Cardiac fibroblast (primary cell): ENCODE measurements around the gene MCTP2.

Experiments used
- DNase-seq, 2 donors: peaks; one replicate each; pipeline versions ENCODE4 v3.0.0 to v3.0.0-alpha.2; 2010; ENCODE audit warnings: low read depth in 2 of 2
- H3K4me3 ChIP-seq, 2 donors: replicated peaks in 1 of 2; 1 replicate in 1 of 2; 2 replicates in 1 of 2; pipeline ENCODE4 v1.5.1; 2011; ENCODE audit warnings: low read depth in 2 of 2, low read length in 2 of 2, mild to moderate bottlenecking in 2 of 2, moderate library complexity in 1 of 2
- TF ChIP-seq, protein P1 (sequence below): IDR thresholded peaks from one replicate; pipeline ENCODE4 v1.5.1; 2011; ENCODE audit warnings: low read depth, mild to moderate bottlenecking, low read length, inconsistent platforms

The MCTP2 gene

DNA sequence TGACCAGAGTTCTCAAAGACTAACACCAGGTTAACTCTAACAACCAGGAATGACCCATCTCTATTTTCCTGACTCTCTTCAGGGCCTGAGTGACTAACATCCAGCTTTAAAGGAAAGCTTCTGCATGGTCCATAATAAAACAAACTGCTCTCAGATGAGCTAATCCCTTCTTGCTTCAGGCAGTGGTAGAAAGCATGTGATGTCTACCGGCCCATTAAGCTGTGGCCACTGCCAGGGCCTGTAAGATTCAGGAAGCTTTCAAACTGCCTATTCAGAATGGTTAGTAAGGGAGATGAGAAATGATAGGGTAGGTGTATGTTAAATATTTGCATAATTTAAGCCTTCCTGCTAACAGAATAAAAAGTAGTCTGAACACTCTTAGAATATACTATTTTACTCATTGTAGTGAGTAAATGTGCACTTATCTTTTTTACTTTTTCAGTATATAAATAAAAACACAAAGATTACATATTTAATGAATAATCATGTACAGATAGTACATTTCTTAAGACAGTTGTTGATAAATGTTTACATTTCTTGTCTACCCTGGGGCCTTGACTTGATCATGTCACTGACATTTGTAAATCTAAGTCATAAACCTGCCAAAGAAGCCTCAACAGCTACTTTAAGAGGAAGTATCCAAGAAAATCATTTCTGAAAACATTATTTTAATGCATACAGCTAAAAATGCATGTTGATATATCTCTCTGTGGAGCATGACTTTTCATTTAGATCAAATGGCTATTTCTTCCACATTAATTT, 222.0 kb downstream of the MCTP2 start:
- TF ChIP-seq, protein P1, sequence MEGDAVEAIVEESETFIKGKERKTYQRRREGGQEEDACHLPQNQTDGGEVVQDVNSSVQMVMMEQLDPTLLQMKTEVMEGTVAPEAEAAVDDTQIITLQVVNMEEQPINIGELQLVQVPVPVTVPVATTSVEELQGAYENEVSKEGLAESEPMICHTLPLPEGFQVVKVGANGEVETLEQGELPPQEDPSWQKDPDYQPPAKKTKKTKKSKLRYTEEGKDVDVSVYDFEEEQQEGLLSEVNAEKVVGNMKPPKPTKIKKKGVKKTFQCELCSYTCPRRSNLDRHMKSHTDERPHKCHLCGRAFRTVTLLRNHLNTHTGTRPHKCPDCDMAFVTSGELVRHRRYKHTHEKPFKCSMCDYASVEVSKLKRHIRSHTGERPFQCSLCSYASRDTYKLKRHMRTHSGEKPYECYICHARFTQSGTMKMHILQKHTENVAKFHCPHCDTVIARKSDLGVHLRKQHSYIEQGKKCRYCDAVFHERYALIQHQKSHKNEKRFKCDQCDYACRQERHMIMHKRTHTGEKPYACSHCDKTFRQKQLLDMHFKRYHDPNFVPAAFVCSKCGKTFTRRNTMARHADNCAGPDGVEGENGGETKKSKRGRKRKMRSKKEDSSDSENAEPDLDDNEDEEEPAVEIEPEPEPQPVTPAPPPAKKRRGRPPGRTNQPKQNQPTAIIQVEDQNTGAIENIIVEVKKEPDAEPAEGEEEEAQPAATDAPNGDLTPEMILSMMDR = no peak
- H3K4me3 ChIP-seq = no peak overlapping the region
- no peak for DNase-seq

DNA sequence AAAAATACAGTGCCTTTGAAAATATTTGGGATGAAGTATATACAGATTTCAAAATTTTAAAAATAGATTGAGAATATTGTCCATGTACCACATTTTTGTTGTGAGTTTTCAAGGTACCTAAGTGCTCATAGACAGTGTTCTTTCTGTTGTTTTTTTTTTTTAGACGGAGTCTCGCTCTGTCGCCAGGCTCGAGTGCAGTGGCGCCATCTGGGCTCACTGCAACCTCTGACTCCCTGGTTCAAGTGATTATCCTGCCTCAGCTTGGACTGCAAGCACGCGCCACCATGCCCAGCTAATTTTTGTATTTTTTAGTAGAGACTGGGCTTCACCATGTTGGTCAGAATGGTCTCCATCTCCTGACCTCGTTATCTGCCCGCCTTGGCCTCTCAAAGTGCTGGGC, 223.9 kb downstream of the MCTP2 start:
- TF ChIP-seq, protein P1 = no peak
- no peak overlapping the region for H3K4me3 ChIP-seq
- DNase-seq = no peak

GRCh38 chr15:94456226-94456625, 224.9 kb downstream of the MCTP2 start:
- TF ChIP-seq, protein P1 = no peak

DNA sequence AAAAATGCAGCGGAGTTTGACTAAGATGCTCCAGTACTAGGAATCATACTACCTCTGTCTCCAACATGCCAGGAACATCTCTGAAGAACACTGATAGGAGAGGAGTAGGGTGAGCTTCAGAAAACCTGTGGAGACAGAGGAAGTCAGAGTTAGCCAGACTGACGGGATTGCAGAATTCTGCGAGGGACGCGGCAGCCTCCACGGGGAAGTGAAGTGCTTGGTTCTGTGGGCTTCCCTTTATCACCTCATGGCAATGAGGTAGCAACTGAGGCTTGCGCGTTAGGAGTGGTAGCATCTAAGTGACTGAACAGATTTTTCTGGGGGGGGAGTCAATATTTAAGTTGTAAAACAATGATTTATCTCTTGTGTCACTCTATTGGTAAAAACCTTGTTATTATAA, 226.3 kb downstream of the MCTP2 start:
- DNase-seq = no peak
- no peak overlapping the region for H3K4me3 ChIP-seq
- TF ChIP-seq, protein P1 = no peak

More at GRCh38 chr15:94456226-94456625, 224.9 kb downstream of the MCTP2 start:
- no peak overlapping the region for H3K4me3 ChIP-seq
- no peak for DNase-seq

- TF ChIP-seq, protein P1 = no peak
- H3K4me3 ChIP-seq = no peak overlapping the region
- no peak for DNase-seq
Measured at GRCh38 chr15:94460624-94461023, 229.3 kb downstream of the MCTP2 start.

- TF ChIP-seq, protein P1 = no peak
- H3K4me3 ChIP-seq = no peak overlapping the region
- no peak for DNase-seq
Measured at GRCh38 chr15:94467034-94467433, 235.7 kb downstream of the MCTP2 start.

DNA sequence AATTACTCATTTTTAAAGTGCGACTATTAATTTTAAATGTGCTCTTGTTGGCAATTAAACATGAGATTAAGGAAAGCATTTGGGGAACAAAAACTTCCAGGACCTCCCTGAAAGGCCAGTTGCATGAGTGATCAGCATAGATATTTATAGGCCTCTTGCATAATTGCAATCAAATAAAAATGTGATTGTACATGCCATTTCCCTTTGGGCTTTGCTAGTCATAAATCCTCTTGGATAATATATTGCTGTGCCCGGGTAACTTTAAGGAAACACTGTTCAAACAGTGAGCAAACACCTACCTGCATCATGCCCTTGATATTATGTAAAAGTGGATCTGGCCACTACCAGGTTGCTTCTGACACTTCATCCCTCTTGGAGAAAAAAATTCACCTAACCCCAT, 239.1 kb downstream of the MCTP2 start:
- H3K4me3 ChIP-seq = no peak overlapping the region
- no peak for DNase-seq
- TF ChIP-seq, protein P1 = no peak
